Measurements from ENCODE around the gene SLC8A1.

DNA sequence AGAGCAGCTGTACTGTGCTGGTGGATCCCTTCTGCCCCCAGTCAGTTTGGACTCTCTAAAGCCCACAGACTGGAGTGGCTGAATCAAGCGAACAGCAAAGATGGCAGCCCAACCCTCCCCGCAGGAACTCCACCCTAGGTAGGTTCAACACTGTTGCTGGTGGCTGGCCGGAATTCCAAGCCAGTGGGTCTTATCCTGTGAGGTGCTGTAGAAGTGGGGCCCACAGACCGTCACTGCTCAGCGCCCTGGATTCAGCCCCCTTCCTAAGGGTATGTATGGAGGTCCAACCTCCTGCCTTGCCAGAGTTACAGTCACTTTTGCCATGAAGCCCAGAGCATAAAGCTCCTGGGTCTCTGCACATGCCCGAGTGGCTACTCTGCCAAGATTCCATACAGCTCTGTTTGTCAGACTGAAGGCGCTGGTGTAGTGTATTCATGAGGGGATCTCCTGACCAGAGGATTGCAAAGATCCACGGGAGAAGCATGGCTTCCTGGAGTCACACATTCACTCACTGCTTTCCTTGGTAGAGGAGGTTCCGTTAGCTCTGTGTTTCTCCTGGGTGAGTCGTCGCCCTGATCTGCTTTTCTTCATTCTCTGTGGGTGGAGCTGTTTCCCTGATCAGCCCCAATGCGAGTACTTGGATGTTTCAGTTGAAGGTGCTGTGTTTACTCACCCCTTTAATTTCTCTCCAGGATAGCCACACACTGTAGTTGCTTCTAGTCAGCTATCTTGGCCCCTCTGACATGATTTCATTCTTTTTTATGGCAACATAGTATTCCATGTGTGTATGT, 379.3 kb downstream of the SLC8A1 start:
- TF ChIP-seq, protein P1, sequence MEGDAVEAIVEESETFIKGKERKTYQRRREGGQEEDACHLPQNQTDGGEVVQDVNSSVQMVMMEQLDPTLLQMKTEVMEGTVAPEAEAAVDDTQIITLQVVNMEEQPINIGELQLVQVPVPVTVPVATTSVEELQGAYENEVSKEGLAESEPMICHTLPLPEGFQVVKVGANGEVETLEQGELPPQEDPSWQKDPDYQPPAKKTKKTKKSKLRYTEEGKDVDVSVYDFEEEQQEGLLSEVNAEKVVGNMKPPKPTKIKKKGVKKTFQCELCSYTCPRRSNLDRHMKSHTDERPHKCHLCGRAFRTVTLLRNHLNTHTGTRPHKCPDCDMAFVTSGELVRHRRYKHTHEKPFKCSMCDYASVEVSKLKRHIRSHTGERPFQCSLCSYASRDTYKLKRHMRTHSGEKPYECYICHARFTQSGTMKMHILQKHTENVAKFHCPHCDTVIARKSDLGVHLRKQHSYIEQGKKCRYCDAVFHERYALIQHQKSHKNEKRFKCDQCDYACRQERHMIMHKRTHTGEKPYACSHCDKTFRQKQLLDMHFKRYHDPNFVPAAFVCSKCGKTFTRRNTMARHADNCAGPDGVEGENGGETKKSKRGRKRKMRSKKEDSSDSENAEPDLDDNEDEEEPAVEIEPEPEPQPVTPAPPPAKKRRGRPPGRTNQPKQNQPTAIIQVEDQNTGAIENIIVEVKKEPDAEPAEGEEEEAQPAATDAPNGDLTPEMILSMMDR (IDR thresholded peaks at IDR 0.05) = no peak
- TF ChIP-seq EZH2 (IDR thresholded peaks at IDR 0.05; ENCODE audit: borderline replicate concordance, insufficient read depth, low read depth, low read length, poor library complexity, severe bottlenecking) = no peak

All from B cell (primary cell).